ENCODE data around the gene ZBTB16. TPM values are rescaled to one million over a fixed set of nuclear protein-coding genes. Genes with fewer than 3 reads are reported as not detected.

ZBTB16 gene
- total and polyA plus RNA-seq, 2 of the 13 experiments (the other 11 are each of a cell fraction or from before 2014, with no cell fraction given) = not detected

DNA sequence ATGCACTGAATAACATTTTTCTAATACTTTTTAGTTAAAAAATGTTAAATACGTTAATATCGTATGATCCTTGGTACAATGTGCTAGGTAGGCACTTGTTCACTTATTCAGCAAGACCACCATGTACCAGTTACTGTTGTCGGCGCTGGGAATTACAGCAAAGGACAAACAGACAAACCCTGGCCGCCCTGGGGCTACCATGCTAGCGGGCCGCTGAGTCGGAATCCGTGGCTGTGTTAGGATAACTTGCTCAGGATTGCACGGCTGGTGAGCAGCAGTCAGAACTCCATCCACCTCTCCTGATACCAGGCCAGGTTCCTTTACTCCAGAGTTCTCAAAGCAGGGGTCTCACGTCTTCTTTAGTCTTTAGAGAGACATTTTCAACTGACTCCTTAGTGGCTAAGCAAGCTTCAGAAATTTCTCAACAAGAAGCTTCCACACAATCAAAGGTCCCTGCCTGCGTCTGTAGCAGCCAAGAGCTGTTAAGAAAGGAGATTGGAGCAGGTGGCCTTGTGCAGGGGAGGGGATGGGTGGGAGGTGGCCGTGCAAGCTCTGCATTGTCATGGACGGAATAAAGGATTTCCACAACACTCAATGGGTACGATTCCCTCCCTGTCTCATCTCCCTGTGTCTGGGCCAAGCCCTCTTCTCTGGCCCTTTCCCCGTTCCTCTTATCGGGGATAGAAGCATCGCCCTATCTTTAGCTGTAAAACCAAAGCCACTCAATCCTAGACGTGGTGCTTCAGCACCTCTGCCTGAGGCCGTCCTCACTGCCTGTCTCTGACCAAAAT, 196.9 kb downstream of the ZBTB16 start:
- ATAC-seq (no peak), FAIRE-seq (no peak), DNase-seq (ENCODE audit: low spot score) (no peak)
- no peaks in the 10 kb centered on the region for H4K20me1 ChIP-seq (ENCODE audit: insufficient read depth, low read length)
- in situ Hi-C loops (cut with HindIII; ENCODE audit: extremely low pct_ligation_motif_present, low pct_unique_long_range_greater_than_20kb) = loop anchor here (25.0 kb wide), 1 partner anchor 444 kb away; no protein-coding TSS in a partner anchor
- ChIA-PET POLR2A (no interaction called here), CTCF (ENCODE audit: low intra/inter-chr PET ratio, low total read pairs) (no interaction called here)
- no peaks in the 10 kb centered on the region for H3K79me2 ChIP-seq (ENCODE audit: insufficient read depth, low read length)
- H3K4me3 ChIP-seq (replicated peaks in 1 of 3; ENCODE audit: insufficient read depth in 1 of 3, low read depth in 2 of 3, low read length in 3 of 3) = no peak overlapping the region
- H3K27ac ChIP-seq (ENCODE audit: extremely low read length, insufficient read depth, low read length) = no peak overlapping the region
- no TSS peak for BruUV-seq (replicated peaks)
- no peak overlapping the region for H3K4me2 ChIP-seq (ENCODE audit: low read depth, low read length)
- TF ChIP-seq HOXA7 (CRISPR knock-in tag; IDR thresholded peaks at IDR 0.05) (no peak), EEA1 (CRISPR knock-in tag; IDR thresholded peaks at IDR 0.05; ENCODE audit: borderline replicate concordance) (no peak), HNRNPLL (IDR thresholded peaks at IDR 0.05; ENCODE audit: low read depth, low read length, poor library complexity, severe bottlenecking) (no peak), ZNF234 (CRISPR knock-in tag; conservative IDR thresholded peaks at IDR 0.05) (no peak), NFRKB (IDR thresholded peaks at IDR 0.05) (no peak), HDAC2 (CRISPR knock-in tag; IDR thresholded peaks at IDR 0.05) (no peak), ZNF567 (CRISPR knock-in tag; IDR thresholded peaks at IDR 0.05; ENCODE audit: borderline replicate concordance) (no peak), TSC22D2 (CRISPR knock-in tag; IDR thresholded peaks at IDR 0.05; ENCODE audit: borderline replicate concordance) (no peak), FOXJ3 (CRISPR knock-in tag; IDR thresholded peaks at IDR 0.05; ENCODE audit: borderline replicate concordance) (no peak), ZNF557 (CRISPR knock-in tag; IDR thresholded peaks at IDR 0.05) (no peak), NFE2L1 (CRISPR knock-in tag; IDR thresholded peaks at IDR 0.05; ENCODE audit: borderline replicate concordance) (no peak), MYC (CRISPR knock-in tag; IDR thresholded peaks at IDR 0.05; ENCODE audit: borderline replicate concordance) (no peak), BCL6 (CRISPR knock-in tag; IDR thresholded peaks at IDR 0.05) (no peak), MYNN (CRISPR knock-in tag; IDR thresholded peaks at IDR 0.05; ENCODE audit: low read depth) (no peak), ZBTB20 (CRISPR knock-in tag; IDR thresholded peaks at IDR 0.05; ENCODE audit: borderline replicate concordance, low read depth) (no peak), ZNF432 (CRISPR knock-in tag; IDR thresholded peaks at IDR 0.05; ENCODE audit: borderline replicate concordance) (no peak), HHEX (CRISPR knock-in tag; IDR thresholded peaks at IDR 0.05) (no peak)
- TF ChIP-seq, protein P1, sequence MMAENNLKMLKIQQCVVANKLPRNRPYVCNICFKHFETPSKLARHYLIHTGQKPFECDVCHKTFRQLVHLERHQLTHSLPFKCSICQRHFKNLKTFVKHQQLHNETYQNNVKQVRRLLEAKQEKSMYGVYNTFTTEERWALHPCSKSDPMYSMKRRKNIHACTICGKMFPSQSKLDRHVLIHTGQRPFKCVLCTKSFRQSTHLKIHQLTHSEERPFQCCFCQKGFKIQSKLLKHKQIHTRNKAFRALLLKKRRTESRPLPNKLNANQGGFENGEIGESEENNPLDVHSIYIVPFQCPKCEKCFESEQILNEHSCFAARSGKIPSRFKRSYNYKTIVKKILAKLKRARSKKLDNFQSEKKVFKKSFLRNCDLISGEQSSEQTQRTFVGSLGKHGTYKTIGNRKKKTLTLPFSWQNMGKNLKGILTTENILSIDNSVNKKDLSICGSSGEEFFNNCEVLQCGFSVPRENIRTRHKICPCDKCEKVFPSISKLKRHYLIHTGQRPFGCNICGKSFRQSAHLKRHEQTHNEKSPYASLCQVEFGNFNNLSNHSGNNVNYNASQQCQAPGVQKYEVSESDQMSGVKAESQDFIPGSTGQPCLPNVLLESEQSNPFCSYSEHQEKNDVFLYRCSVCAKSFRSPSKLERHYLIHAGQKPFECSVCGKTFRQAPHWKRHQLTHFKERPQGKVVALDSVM (CRISPR knock-in tag; IDR thresholded peaks at IDR 0.05) = no peak
- TF ChIP-seq, protein P2, sequence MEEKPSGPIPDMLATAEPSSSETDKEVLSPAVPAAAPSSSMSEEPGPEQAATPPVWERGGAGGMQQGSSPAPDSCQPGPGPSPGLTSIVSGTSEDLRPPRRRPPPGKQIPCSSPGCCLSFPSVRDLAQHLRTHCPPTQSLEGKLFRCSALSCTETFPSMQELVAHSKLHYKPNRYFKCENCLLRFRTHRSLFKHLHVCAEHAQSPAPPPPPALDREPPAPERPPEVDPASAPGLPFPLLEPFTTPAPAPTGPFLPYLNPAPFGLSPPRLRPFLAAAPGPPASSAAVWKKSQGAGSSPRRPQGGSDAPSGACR (CRISPR knock-in tag; IDR thresholded peaks at IDR 0.05) = no peak
- TF ChIP-seq, protein P3, sequence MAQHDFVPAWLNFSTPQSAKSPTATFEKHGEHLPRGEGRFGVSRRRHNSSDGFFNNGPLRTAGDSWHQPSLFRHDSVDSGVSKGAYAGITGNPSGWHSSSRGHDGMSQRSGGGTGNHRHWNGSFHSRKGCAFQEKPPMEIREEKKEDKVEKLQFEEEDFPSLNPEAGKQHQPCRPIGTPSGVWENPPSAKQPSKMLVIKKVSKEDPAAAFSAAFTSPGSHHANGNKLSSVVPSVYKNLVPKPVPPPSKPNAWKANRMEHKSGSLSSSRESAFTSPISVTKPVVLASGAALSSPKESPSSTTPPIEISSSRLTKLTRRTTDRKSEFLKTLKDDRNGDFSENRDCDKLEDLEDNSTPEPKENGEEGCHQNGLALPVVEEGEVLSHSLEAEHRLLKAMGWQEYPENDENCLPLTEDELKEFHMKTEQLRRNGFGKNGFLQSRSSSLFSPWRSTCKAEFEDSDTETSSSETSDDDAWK (CRISPR knock-in tag; IDR thresholded peaks at IDR 0.05) = no peak
- intact Hi-C loops (cut with micrococcal nuclease; ENCODE audit: unreplicated experiment) = loop anchor here (2.0 kb wide), 1 partner anchor 46 kb away; no protein-coding TSS in a partner anchor
- H3K9me3 ChIP-seq (ENCODE audit: low read length) = no peaks in the 10 kb centered on the region
- 71% methylated on average over 20 of the region's 20 CpGs for WGBS (ENCODE audit: low lambda C conversion rate)
- peaks cover 4 to 27% of the 10 kb centered on the region in 2 experiments; a peak in 3 of 5 replicates for H3K27me3 ChIP-seq (ENCODE audit: control insufficient read depth in 1 of 2, insufficient read depth in 2 of 2, low read length in 2 of 2)
- peaks cover 16% of the 10 kb centered on the region for H3K4me1 ChIP-seq (ENCODE audit: insufficient read depth, low read length)
- H3K36me3 ChIP-seq (replicated peaks in 1 of 2; ENCODE audit: control insufficient read depth in 1 of 2, insufficient read depth in 2 of 2, low read length in 2 of 2) = no peaks in the 10 kb centered on the region
- H3K9ac ChIP-seq (ENCODE audit: insufficient read depth, low read depth, low read length) = no peak overlapping the region
- H2AFZ ChIP-seq (ENCODE audit: low read length) = no peak overlapping the region

Data from HepG2 (cell line).